Cerebellar nuclear complex (tissue), 1 donor: Measurements from ENCODE around the gene CCDC50.

Experiments used
- DNase-seq, 2 experiments: peaks; one replicate each; lab custom pipeline; 2025; lab: John Stamatoyannopoulos, UW

CCDC50 gene

GRCh38 chr3:191350396-191351090, 21.3 kb downstream of the CCDC50 start:
- DNase-seq: no peak

- DNase-seq: no peak
These were observed 22.8 kb downstream of the CCDC50 start for GRCh38 chr3:191352014-191352413.

GRCh38 chr3:191353022-191353777, 24.0 kb downstream of the CCDC50 start:
- no peak for DNase-seq

GRCh38 chr3:191355406-191355805, 26.2 kb downstream of the CCDC50 start:
- DNase-seq: no peak

- DNase-seq: no peak
These were observed 27.6 kb downstream of the CCDC50 start for GRCh38 chr3:191356631-191357439.

- DNase-seq: no peak
These were observed 28.7 kb downstream of the CCDC50 start for GRCh38 chr3:191357909-191358308.

GRCh38 chr3:191358929-191359328, 29.7 kb downstream of the CCDC50 start:
- no peak for DNase-seq

- DNase-seq: no peak
These were observed 31.4 kb downstream of the CCDC50 start for GRCh38 chr3:191360620-191361019.

GRCh38 chr3:191361456-191361855, 32.3 kb downstream of the CCDC50 start:
- no peak for DNase-seq

- DNase-seq: no peak
These were observed 32.8 kb downstream of the CCDC50 start for GRCh38 chr3:191362037-191362436.

- no peak for DNase-seq
These were observed 33.4 kb downstream of the CCDC50 start for GRCh38 chr3:191362524-191363090.

GRCh38 chr3:191363221-191363620, 34.0 kb downstream of the CCDC50 start:
- no peak for DNase-seq

- DNase-seq: no peak
These were observed 37.5 kb downstream of the CCDC50 start for GRCh38 chr3:191366675-191367074.

- no peak for DNase-seq
These were observed 39.8 kb downstream of the CCDC50 start for GRCh38 chr3:191368755-191369615.

- no peak for DNase-seq
These were observed 40.4 kb downstream of the CCDC50 start for GRCh38 chr3:191369616-191370010.

GRCh38 chr3:191372122-191372521, 42.9 kb downstream of the CCDC50 start:
- DNase-seq: no peak

- no peak for DNase-seq
These were observed 44.1 kb downstream of the CCDC50 start for GRCh38 chr3:191373327-191373726.

- DNase-seq: no peak
These were observed 47.4 kb downstream of the CCDC50 start for GRCh38 chr3:191376516-191377141.

GRCh38 chr3:191378142-191378812, 49.1 kb downstream of the CCDC50 start:
- DNase-seq: no peak

GRCh38 chr3:191379446-191379845, 50.3 kb downstream of the CCDC50 start:
- no peak for DNase-seq
